ENCODE results near the gene NHS.

The NHS gene

GRCh38 chrX:17377795-17378194 is 2.8 kb downstream of the NHS start:
- Mint-ChIP-seq H3K9me3 (peaks cover 7% of the 10 kb centered on the region), H3K4me1 (ENCODE audit: low read depth) (peaks cover 2% of the 10 kb centered on the region), H3K4me3 (no peak overlapping the region), H3K27me3 (ENCODE audit: low read depth) (peaks cover 33% of the 10 kb centered on the region), H3K27ac (no peak overlapping the region), H3K36me3 (ENCODE audit: low read depth) (no peaks in the 10 kb centered on the region)

DNA sequence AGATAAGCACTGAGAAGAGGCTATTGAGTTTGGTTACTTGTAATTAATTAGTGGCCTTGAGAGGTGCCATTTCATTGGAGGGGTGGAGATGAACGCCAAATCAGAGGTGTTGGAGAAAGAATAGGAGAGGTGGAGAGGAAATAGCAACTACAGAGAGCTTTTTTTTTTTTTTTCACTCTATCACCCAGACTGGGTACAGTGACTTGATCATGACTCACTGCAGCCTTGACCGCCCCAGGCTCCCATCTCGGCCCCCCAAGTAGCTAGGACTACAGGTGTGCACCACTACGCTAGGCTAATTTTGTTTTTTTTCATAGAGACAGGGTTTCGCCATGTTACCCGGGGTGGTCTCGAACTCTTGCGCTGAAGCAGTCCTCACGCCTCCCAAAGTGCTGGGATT is 5.2 kb downstream of the NHS start:
- Mint-ChIP-seq H3K36me3 (ENCODE audit: low read depth) (no peaks in the 10 kb centered on the region), H3K27ac (no peak overlapping the region), H3K9me3 (peaks cover 12% of the 10 kb centered on the region), H3K4me3 (no peak overlapping the region), H3K27me3 (ENCODE audit: low read depth) (peaks cover 16% of the 10 kb centered on the region), H3K4me1 (ENCODE audit: low read depth) (peaks cover 2% of the 10 kb centered on the region)

DNA sequence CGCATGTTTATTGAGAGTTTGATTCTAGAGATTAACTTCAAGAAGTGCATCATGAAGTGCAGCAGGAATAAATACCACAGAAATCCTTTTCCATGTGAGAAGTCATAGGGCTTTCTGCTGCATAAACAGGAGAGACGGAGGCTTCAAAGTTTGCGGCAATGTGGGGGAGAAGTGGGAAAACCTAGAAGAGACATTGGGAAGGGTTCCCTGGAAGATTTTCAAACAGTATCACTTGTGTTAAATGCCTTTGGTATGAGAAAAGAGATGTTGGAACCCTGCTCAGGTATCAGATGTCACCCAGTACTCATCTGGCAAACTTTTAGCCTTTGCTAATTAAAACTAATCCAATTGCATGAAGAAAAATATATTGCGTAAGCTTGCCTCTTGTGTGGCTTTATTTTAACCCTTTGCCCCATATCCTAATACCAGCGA is 15.4 kb downstream of the NHS start:
- no peaks in the 10 kb centered on the region for H3K36me3 Mint-ChIP-seq (ENCODE audit: low read depth)
- H3K27ac Mint-ChIP-seq, result no peak overlapping the region
- no peak overlapping the region for H3K4me3 Mint-ChIP-seq
- H3K4me1 Mint-ChIP-seq (ENCODE audit: low read depth), result no peaks in the 10 kb centered on the region
- no peaks in the 10 kb centered on the region for H3K27me3 Mint-ChIP-seq (ENCODE audit: low read depth)
- H3K9me3 Mint-ChIP-seq, result no peaks in the 10 kb centered on the region

DNA sequence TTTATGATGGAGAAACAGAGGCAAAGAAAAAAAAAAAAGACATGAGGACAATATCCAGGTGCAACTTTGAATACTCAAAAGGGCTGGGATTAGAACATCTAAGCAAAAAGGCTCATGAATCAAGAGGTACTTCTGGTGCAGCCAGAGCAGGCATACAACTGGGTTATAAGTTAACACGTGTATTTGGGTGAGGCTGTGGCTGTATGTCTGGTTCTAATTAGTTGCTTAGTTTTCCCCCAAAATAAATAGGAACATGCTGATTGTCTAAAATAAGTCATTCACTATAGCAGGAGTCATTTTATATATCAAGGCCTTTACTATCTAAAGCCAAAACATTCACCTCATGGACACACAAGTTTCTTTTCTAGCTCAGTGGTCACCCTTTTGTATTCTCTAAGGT is 20.2 kb downstream of the NHS start:
- H3K4me1 Mint-ChIP-seq (ENCODE audit: low read depth), result no peaks in the 10 kb centered on the region
- H3K4me3 Mint-ChIP-seq, result no peak overlapping the region
- no peaks in the 10 kb centered on the region for H3K36me3 Mint-ChIP-seq (ENCODE audit: low read depth)
- no peaks in the 10 kb centered on the region for H3K27me3 Mint-ChIP-seq (ENCODE audit: low read depth)
- H3K9me3 Mint-ChIP-seq, result no peaks in the 10 kb centered on the region
- no peak overlapping the region for H3K27ac Mint-ChIP-seq

DNA sequence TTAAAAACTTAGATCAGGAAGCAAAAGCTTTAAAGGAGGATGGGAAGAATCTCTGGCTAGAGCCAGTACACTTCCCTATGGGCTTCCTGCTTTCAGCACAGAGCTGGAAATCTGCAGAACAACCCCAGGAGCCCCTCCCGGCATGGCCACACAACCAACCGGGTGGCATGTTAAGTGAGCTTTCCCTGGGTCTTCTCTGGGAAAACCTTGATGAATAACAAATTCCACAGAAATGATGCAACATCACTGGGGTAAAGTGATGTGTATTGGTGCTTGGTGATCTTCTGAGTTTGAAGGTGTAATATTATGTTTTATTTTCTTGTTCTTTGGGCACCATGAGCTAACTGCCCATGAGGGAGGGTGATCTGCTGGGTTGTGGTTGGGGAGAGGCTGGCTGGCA is 22.1 kb downstream of the NHS start:
- H3K27me3 Mint-ChIP-seq (ENCODE audit: low read depth), result no peaks in the 10 kb centered on the region
- no peak overlapping the region for H3K27ac Mint-ChIP-seq
- H3K9me3 Mint-ChIP-seq, result no peaks in the 10 kb centered on the region
- H3K4me1 Mint-ChIP-seq (ENCODE audit: low read depth), result no peaks in the 10 kb centered on the region
- no peaks in the 10 kb centered on the region for H3K36me3 Mint-ChIP-seq (ENCODE audit: low read depth)
- no peak overlapping the region for H3K4me3 Mint-ChIP-seq

GRCh38 chrX:17403189-17403691 is 28.2 kb downstream of the NHS start:
- no peaks in the 10 kb centered on the region for H3K27me3 Mint-ChIP-seq (ENCODE audit: low read depth)
- no peaks in the 10 kb centered on the region for H3K36me3 Mint-ChIP-seq (ENCODE audit: low read depth)
- H3K9me3 Mint-ChIP-seq, result no peaks in the 10 kb centered on the region
- no peak overlapping the region for H3K4me3 Mint-ChIP-seq
- H3K27ac Mint-ChIP-seq, result no peak overlapping the region
- no peaks in the 10 kb centered on the region for H3K4me1 Mint-ChIP-seq (ENCODE audit: low read depth)

- no peak overlapping the region for H3K4me3 Mint-ChIP-seq
- H3K27me3 Mint-ChIP-seq (ENCODE audit: low read depth), result no peaks in the 10 kb centered on the region
- no peak overlapping the region for H3K27ac Mint-ChIP-seq
- no peaks in the 10 kb centered on the region for H3K36me3 Mint-ChIP-seq (ENCODE audit: low read depth)
- no peaks in the 10 kb centered on the region for H3K9me3 Mint-ChIP-seq
- H3K4me1 Mint-ChIP-seq (ENCODE audit: low read depth), result no peaks in the 10 kb centered on the region
Observed at GRCh38 chrX:17403972-17404371, 29.0 kb downstream of the NHS start.

DNA sequence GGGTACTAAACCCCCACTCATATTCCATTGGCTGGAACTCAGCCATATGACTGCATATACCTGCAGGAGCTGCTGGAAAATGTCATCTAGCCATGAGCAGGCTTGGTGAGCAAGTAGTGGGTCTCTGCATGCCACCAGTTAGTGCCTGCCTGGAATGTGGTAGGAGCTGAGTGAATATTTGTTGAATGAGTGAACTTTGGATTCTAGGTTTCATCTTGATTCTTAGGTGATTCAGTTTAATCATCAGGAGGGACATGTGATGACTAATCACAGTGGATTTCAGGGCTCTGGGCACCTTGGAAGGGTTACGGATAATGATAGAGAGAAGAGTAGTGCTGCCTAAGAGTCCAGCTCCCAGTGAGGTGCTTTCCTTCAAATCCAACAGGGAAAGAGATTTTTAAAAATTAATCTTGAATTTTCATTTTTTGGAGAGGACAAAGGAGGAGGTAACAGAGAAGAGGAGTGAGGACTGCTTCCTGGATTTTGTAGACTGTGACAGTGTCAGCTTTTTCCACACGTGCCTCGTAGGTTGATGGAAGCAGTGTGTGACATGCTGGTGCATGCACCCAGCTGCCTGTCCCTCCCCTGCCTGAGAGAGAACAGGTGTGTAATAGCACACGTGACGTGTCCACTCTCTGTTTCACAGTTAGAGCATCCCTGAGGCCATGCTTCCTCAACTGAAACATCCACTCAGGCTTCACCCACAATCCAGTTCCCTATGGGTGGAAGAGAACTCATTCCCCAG is 30.4 kb downstream of the NHS start:
- H3K4me3 Mint-ChIP-seq, result no peak overlapping the region
- no peaks in the 10 kb centered on the region for H3K9me3 Mint-ChIP-seq
- no peaks in the 10 kb centered on the region for H3K4me1 Mint-ChIP-seq (ENCODE audit: low read depth)
- no peaks in the 10 kb centered on the region for H3K27me3 Mint-ChIP-seq (ENCODE audit: low read depth)
- no peak overlapping the region for H3K27ac Mint-ChIP-seq
- no peaks in the 10 kb centered on the region for H3K36me3 Mint-ChIP-seq (ENCODE audit: low read depth)

DNA sequence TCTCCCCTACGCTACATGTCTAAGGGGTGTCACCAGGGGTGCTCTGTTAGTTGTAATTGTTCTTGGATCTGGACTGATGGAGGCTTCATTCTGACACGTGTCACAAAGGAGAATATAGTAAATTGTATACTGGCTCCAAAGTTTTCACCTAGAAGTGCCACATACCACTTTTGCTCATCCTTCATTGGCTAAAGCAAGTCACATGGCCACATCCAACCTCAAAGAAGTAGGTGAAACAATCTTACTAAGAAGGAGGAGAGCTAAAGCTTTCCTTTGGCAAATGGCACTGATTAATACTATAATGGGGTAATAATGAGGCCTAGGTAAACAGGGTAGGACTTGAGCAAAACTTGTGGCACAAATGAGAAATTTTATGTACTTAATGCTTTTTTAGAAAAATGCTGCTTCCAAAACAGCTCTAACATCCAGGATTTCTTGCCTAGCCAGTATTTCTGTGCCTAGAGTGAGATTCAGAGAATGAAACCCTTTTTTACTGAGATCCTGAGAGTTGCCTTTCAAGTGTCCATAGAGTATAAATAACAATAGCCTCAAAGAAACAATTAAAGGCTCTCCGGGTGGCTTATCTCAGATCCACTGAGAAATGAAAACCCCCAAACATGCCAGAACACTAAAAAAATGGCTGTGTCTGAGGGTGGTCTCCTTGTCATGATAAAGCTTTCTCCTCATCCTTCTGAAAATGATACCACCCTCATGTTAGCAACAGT is 34.7 kb downstream of the NHS start:
- H3K27me3 Mint-ChIP-seq (ENCODE audit: low read depth), result no peaks in the 10 kb centered on the region
- no peak overlapping the region for H3K4me3 Mint-ChIP-seq
- H3K27ac Mint-ChIP-seq, result no peak overlapping the region
- no peaks in the 10 kb centered on the region for H3K9me3 Mint-ChIP-seq
- H3K36me3 Mint-ChIP-seq (ENCODE audit: low read depth), result no peaks in the 10 kb centered on the region
- no peaks in the 10 kb centered on the region for H3K4me1 Mint-ChIP-seq (ENCODE audit: low read depth)

GRCh38 chrX:17410651-17411050 is 35.7 kb downstream of the NHS start:
- H3K27ac Mint-ChIP-seq, result no peak overlapping the region
- H3K4me3 Mint-ChIP-seq, result no peak overlapping the region
- H3K27me3 Mint-ChIP-seq (ENCODE audit: low read depth), result no peaks in the 10 kb centered on the region
- no peaks in the 10 kb centered on the region for H3K9me3 Mint-ChIP-seq
- no peaks in the 10 kb centered on the region for H3K4me1 Mint-ChIP-seq (ENCODE audit: low read depth)
- H3K36me3 Mint-ChIP-seq (ENCODE audit: low read depth), result no peaks in the 10 kb centered on the region

DNA sequence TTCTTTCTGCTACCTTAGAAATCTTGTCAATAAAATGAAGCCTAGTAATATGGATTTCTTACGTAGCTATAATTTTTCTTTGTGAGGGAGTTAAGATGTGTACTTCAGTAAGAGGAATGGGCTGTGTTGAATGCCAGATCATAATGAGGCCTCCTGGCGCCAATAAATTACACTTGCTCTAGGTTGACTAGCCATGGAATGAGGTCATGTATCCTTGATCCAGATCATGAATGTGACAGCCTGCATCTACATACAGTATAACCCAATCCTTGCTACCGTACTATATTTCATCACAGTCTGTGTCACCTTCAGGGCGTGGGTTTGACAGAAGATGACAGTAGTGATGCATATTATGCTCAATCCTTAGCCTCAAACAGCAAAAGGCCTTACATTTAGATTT is 36.2 kb downstream of the NHS start:
- H3K4me1 Mint-ChIP-seq (ENCODE audit: low read depth), result no peaks in the 10 kb centered on the region
- H3K9me3 Mint-ChIP-seq, result no peaks in the 10 kb centered on the region
- no peaks in the 10 kb centered on the region for H3K27me3 Mint-ChIP-seq (ENCODE audit: low read depth)
- no peaks in the 10 kb centered on the region for H3K36me3 Mint-ChIP-seq (ENCODE audit: low read depth)
- no peak overlapping the region for H3K27ac Mint-ChIP-seq
- no peak overlapping the region for H3K4me3 Mint-ChIP-seq

DNA sequence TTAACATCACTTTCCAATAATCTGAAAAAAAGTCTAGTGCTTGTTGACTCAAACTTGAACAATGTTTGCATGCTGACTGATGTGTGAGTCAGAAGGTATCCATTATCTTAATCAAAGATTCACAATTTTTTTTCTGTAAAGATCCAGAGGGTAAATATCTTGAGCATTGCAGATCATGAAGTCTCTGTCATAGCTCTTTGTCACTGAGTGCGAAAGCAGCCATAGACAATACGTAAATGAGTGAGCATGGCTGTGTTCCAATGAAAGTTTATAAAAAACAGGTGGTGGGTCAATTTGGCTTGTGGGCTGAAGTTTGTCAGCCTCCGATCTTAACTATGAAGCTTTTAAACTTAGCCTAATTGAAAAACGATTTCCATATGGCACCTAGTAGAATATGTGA is 37.7 kb downstream of the NHS start:
- Mint-ChIP-seq H3K27me3 (ENCODE audit: low read depth) (no peaks in the 10 kb centered on the region), H3K27ac (no peak overlapping the region), H3K36me3 (ENCODE audit: low read depth) (no peaks in the 10 kb centered on the region), H3K9me3 (no peaks in the 10 kb centered on the region), H3K4me1 (ENCODE audit: low read depth) (no peaks in the 10 kb centered on the region), H3K4me3 (no peak overlapping the region)

GRCh38 chrX:17413228-17413627 is 38.2 kb downstream of the NHS start:
- no peak overlapping the region for H3K27ac Mint-ChIP-seq
- no peaks in the 10 kb centered on the region for H3K27me3 Mint-ChIP-seq (ENCODE audit: low read depth)
- no peaks in the 10 kb centered on the region for H3K4me1 Mint-ChIP-seq (ENCODE audit: low read depth)
- H3K36me3 Mint-ChIP-seq (ENCODE audit: low read depth), result no peaks in the 10 kb centered on the region
- no peak overlapping the region for H3K4me3 Mint-ChIP-seq
- no peaks in the 10 kb centered on the region for H3K9me3 Mint-ChIP-seq

- Mint-ChIP-seq H3K4me1 (ENCODE audit: low read depth) (no peaks in the 10 kb centered on the region), H3K9me3 (no peaks in the 10 kb centered on the region), H3K27me3 (ENCODE audit: low read depth) (no peaks in the 10 kb centered on the region), H3K4me3 (no peak overlapping the region), H3K27ac (no peak overlapping the region), H3K36me3 (ENCODE audit: low read depth) (no peaks in the 10 kb centered on the region)
Observed at GRCh38 chrX:17414027-17414658, 39.1 kb downstream of the NHS start.

GRCh38 chrX:17414839-17415238 is 39.8 kb downstream of the NHS start:
- no peaks in the 10 kb centered on the region for H3K36me3 Mint-ChIP-seq (ENCODE audit: low read depth)
- H3K4me3 Mint-ChIP-seq, result no peak overlapping the region
- no peaks in the 10 kb centered on the region for H3K4me1 Mint-ChIP-seq (ENCODE audit: low read depth)
- no peak overlapping the region for H3K27ac Mint-ChIP-seq
- no peaks in the 10 kb centered on the region for H3K27me3 Mint-ChIP-seq (ENCODE audit: low read depth)
- no peaks in the 10 kb centered on the region for H3K9me3 Mint-ChIP-seq

All from T-helper 1 cell treated with Interleukin-12 subunit alpha and Interleukin-12 subunit beta and Interleukin-4 antibody, amounts not matched to agents 30 μg/mL and 1 μg/mL, for 36 hours (primary cell).